ENCODE measurements around the gene PLEKHG4.

Gene PLEKHG4

GRCh38 chr16:67294171-67294757 is 14.9 kb downstream of the PLEKHG4 start:
- no peak for DNase-seq (ENCODE audit: low spot score)

- DNase-seq (ENCODE audit: low spot score) = no peak
These were observed 15.6 kb downstream of the PLEKHG4 start for GRCh38 chr16:67294938-67295361.

DNA sequence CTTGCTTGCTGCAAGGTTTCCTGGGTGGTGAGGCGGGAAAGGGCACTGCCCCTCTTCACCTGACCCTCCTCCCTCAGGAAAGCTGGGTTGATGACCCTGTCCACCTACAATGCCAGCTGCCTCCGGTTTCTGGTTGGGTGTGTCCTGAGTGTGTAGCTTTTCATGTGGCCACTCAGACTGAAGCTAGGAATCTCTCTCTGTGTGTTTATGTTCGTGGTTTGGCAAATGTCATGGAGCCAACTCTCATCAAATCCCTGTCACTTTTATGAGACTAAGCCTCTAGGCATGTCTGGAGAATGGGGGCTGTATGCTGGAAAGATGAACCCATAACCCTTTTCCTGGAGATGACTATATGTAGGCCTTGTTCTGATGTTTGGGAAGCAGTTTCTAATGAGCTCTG is 17.1 kb downstream of the PLEKHG4 start:
- DNase-seq (ENCODE audit: low spot score) = no peak

DNA sequence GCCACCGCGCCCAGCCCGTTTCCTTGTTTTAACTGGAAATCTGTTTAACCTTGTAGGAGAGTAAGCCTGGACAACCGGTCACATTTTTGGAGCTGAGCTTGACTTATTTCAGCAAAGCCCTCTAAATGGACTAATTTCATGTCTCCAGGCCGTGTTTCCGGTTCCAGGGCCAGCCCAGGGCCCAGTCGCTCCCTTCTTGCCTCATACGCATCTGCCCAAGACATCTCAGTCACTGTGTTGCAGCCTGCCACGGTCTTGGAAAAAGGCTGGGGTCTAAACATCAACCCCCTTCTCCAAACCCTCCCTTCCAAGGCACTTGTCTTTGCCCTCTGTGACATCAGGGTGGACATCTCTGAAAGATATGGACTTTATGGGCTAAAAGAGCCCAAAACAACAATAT is 18.9 kb downstream of the PLEKHG4 start:
- DNase-seq (ENCODE audit: low spot score) = no peak

DNA sequence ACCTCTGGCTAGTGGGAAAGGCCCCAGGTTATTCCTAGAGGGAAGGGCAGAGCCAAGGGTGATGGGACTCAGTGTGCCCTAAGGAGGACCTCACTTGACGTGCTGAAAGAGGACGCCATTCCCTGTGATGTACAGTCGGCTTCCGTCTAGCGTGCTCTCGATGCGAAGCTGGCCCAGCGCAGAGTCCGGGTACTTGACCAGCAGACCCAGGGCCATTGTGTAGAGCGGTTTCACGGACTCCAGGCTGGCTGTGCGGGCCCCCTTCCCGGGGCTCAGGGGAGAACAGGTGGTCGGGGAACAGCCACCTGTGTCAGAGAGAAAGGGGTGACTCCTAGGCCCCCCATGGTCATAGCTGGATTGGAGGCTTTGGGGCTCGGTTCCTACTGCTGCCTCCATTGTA is 19.9 kb downstream of the PLEKHG4 start:
- no peak for DNase-seq (ENCODE audit: low spot score)

- DNase-seq (ENCODE audit: low spot score) = peak; percentile 1
These were observed 21.9 kb downstream of the PLEKHG4 start for GRCh38 chr16:67301080-67301782.

- peak; percentile 1 for DNase-seq (ENCODE audit: low spot score)
These were observed 22.7 kb downstream of the PLEKHG4 start for GRCh38 chr16:67302076-67302475.

GRCh38 chr16:67302970-67303369 is 23.6 kb downstream of the PLEKHG4 start:
- no peak for DNase-seq (ENCODE audit: low spot score)

- peak; percentile 2 for DNase-seq (ENCODE audit: low spot score)
These were observed 24.7 kb downstream of the PLEKHG4 start for GRCh38 chr16:67304020-67304419.

DNA sequence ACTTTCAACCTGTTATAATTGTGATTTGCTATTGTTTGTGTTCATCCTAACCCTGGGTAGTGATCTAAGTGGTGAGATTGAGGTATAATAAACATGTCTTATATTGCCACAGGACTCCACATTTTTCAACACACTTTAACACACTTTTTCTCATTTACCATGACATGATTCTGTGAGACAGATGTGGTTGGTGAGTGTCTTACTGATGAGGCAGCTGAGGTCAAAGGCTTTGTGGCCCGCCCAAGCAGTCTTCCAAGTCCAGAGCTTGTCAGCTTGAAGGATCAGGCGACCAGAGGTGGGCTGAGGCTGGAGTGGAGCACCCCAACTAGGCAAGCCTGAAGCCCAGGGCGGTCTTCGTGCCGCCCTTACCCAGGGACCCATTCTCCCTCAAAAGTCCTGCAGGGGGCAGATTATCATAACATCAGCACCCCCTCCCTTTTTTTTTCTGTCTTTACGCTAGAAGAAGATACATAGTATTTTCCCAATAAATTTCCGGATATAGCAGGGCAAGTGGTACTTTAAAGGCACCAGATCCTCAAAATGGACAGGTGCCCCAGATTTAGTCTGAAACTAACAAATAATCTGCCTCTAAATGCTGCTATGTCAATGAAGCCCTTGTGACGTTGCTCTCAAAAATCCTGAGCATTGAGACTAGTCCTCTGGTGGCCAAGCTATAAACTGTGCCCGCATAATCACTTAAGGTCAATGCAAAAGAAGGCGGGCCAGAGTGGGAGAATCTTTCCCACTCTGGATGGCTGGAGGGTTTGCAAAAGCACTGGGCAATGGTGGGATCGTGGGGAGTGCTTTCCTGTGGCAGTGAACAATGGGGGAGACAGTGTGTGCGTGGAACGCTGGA is 26.1 kb downstream of the PLEKHG4 start:
- peak; percentile 3 for DNase-seq (ENCODE audit: low spot score)

DNA sequence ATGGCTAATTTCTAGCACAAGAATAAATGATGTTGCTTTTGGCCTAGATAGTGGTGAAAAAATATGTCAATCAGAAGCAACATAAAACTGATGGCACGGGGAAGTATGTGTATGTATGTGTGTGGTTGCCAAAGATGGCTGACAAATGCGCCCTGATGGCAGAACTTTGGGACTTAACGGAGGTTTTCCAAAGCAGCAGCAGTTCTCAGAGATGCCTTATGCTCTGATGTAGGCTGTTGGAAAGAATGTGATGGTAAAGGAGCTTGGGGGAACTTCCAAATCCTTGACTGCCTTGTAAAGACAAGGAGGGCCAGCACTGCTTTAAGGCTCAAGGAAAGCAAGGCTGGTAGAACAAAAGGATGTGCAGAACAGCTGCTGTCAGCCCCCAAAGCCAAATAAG is 31.2 kb downstream of the PLEKHG4 start:
- DNase-seq (ENCODE audit: low spot score) = no peak

GRCh38 chr16:67311607-67312488 is 32.5 kb downstream of the PLEKHG4 start:
- DNase-seq (ENCODE audit: low spot score) = no peak

DNA sequence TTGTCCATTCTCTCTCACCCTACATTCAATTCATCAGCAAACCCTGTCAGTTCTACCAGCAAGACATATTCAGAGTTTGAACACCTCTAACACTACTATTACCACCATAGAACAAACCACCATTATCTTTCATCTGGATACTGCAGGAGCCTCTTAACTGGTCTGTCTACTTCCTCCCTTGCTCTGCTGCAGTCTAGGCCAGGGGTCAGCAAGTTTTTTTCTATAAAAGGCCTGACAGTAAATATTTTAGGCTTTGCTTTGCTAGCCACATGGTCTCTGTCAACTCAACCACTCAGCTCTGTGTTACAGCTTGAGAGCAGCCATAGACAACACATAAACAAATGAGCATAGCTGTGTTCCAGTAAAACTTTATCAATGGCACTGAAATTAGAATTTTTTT is 33.4 kb downstream of the PLEKHG4 start:
- no peak for DNase-seq (ENCODE audit: low spot score)

GRCh38 chr16:67317853-67318252 is 38.5 kb downstream of the PLEKHG4 start:
- DNase-seq (ENCODE audit: low spot score) = no peak

- DNase-seq (ENCODE audit: low spot score) = no peak
These were observed 46.8 kb downstream of the PLEKHG4 start for GRCh38 chr16:67326115-67326471.

DNA sequence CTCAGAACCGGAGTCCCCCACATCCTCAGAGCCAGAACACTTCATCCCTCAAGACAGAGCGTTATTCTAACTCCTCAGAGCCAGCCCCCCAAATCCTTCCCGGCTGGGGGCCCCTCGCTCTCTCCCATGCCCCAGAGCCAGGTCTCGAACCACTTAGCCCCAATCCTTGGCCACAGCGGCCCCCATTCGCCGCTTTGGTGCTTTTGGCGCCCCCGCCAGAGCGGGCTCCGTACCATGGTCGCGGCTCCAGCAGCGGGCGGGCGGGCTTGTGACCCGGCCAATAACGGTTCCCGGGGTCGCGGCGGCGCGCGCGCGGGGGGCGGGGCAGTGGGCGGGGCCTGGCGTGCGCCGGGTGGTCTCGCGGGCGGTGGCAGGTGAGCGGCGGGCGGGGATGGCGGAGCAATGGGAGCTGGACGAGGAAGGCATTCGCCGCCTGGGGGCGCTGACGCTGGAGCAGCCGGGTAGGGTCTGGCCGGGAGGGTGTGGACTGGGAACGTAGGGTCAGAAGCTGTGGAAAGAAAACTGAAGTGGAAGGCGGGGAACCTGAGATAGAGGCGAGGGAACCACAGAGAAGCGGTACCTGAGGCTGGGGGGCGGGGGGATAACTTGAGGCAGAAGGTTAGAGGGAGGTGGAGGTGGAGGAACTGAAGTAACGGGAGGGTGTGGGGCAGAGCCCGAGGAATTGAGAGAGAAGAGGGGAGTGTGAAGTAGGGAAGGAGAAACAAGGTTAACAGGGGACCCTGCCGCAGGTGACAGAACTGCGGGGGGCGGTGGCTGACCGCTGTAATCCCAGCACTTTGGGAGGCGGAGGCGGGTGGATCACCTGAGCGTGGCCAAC is 47.4 kb downstream of the PLEKHG4 start, which contains the start of the genes KCTD19 and LRRC36:
TSS of gene KCTD19 (minus strand) at position 270 of the 838 bp plus-strand sequence. CDS start at position 236, 34 bp downstream.
TSS of gene LRRC36 (plus strand) at position 344 of the 838 bp plus-strand sequence. CDS start at position 392, 48 bp downstream.
- DNase-seq (ENCODE audit: low spot score) = peak; percentile 81

GRCh38 chr16:67327743-67328142 is 48.4 kb downstream of the PLEKHG4 start:
- DNase-seq (ENCODE audit: low spot score) = no peak

DNA sequence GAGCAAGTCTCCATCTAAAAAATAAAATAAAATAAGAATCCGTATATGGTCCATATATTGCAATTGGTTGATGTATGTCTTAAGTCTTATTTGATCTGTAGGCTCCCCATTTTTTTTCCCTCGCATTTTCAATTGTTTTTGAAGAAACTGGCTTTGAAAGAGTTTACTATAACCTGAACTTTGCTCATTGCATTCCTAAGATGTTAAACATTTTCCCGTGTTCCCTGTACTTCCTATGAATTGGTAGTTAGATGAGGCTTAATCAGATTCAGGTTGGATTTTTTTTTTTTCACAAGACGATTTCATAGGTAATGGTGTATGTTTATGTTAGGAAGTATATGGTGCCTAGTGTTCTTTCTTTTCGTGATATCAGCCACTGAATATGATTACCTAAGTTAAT is 50.6 kb downstream of the PLEKHG4 start:
- DNase-seq (ENCODE audit: low spot score) = no peak

DNA sequence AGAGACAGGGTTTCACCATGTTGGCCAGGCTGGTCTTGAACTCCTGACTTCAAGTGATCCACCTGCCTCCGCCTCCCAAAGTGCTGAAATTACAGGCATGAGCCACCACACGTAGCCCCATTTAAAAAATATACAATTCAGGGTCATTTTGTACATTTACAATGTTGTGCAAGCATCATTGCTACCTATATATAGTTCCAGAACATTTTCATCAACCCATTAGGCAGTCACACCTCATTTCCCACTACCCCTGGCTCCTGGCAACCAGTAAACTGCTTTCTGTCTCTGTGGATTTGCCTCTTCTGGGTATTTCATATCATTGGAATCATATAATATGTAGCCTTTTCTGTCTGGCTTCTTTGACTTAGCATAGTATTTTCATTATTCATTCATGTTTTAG is 54.0 kb downstream of the PLEKHG4 start:
- DNase-seq (ENCODE audit: low spot score) = no peak

DNA sequence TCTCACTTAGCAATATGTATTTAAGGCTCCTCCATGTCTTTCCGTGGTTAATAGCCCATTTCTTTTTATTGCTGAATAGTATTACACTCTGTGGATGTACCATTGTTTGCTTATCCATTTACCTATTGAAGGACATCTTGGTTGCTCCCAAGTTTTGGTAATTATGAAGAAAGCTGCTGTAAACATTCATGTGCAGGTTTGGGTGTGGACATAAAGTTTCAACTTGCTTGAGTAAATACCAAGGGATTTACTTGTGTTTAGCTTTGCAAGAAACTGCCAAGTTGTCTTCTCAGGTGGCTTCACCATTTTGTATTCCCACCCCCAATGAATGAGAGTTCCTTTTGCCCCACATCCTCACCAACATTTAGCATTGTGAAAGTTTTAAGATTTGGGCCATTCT is 56.8 kb downstream of the PLEKHG4 start:
- DNase-seq (ENCODE audit: low spot score) = no peak

DNA sequence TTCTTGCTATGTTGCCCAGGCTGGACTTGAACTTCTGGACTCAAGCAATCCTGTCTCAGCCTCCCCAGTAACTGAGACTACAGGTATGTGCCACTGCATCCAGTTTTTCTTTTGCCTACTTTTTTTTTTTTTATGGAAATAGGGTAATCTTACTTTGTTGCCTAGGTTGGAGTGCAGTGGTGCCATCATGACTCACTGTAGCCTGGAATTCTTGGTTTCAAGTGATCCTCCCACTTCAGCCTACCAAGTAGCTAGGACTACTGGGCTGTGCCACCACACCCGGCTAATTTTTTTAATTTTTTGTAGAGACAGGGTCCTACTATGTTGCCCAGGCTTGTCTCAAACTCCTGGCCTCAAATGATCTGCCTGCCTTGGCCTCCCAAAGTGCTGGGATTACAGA is 57.3 kb downstream of the PLEKHG4 start:
- no peak for DNase-seq (ENCODE audit: low spot score)

All from HuH-7.5 (cell line).